Activated T-helper 1 cell treated with Interleukin-2 at 50 U/mL for 16 hours (primary cell): ENCODE measurements around the gene SLC37A1.
A peak's percentile ranks its signal among the peaks of the same experiment; 100 is the strongest.
"Not testable (repeated sequence)": the region's sequence is repeated elsewhere in the genome, so short reads cannot be mapped to it uniquely, and the experiment has no call there.

Experiments used
- DNase-seq: peaks from one replicate; pipeline ENCODE4 v3.0.0-alpha.2; 2020; ENCODE audit warnings: low read depth

The SLC37A1 gene

DNA sequence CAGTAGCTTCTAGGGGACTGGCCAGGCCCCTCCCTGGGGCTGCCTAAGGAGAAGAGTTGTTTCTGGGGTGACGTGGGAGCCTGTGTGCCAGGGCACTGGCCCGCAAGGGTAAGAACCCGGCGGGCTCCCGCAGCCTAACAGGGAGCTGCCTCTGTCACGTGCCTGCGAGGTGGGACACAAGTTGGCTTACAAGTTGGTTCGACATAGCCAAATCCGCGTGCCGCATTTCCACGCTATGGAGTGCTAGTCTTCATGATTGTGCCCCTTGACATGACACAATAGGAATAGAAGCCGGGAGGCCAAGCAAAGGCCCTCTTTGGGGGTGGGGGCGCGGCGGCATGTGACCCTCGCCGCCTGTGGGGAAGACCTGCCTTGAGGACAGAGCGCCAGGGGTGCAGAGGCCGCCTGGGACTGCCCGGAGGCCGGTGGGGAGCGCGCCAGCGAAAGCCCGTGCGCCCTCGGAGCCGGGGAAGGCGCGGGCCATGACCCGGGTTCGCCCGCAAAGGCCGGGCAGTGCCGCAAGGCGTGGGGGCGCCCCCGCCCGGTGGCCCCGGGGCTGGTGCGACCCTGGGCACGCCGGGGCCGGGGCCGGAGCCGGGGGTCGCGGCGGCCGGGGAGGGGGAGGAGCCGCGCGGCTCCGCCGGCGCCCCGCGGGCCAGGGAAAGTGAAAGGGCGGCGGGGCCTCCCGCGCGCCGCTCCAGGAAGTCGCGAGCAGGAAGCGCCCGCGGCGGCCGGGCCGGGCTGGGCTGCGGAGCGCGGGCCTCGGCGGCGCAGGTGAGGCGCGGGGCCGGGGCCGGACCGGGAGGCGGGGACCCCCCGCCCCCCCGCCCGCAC is at the start of gene SLC37A1:
TSS of gene SLC37A1 (plus strand) at position 702 of the 834 bp plus-strand sequence. CDS start 4,603 bp downstream, outside the sequence.
- peak; percentile 16 for DNase-seq

DNA sequence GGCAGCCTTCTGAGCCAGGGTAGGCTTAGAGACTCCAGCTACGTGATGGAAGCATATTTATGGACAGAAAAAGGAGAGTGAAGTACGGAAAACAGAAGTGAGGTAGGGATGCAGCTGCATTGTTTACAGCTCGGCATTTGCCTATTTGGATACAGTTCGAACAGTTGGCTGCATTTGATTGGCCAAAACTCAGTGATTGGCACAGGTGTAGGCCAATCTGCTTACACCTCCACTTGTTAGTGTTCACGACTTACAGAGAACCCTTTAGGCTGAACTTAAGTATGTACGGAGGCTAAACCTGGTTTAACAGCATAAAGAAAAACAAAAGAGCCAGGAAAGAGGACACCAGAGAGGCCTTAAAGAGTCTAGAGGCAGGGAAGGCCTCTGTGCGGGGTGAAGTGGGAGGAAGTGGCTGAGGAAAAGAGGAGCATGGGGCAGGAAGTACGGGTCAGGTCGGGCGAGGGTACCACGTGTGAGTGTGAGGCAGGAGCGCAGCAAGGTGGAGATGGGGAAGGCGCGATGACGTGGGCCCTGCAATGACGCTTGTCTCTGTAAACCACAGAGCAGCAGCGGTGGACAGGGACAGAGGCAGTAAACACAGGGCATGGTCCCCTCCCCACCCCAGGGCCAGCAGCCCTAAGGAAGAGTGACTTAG is 49.7 kb upstream of the SLC37A1 start:
- peak; percentile 56 for DNase-seq

DNA sequence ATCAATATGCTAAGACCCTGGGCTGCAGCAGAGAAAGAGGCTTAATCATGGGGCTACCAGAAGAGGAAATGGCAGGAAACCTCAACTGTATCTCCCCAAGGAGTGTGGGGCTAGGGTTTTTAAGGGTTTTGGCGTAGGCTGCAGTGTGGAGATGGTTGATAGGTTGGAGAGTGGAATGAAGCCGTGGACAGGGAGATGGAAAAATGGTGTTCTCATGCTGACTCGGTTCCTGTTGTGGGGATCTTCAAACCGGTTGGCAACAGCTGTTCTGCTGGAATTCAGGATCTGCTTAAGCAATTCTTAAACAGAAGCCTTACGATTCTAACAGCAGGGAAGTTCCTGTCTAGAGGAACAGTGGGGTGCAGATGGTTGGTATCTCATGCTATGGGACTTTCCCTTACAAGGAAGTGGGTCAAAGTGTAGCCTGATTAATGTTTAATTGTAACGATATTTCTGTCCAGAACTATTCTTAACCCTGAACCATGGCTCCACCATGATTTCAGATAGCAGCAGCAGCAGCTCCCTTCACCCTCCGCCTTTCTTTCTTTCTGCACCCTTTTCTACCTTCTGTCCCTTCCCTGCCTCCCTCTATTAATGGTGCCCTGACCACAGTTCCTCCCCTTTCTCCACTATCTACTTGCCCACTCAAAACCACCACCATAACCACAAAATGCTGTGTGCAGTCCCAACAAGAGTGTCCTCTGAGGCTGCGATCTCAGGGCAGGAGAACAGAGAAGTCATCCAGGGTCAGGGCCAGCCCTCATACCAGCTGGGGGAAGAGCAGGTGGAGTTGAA is 48.4 kb upstream of the SLC37A1 start:
- DNase-seq = no peak

DNA sequence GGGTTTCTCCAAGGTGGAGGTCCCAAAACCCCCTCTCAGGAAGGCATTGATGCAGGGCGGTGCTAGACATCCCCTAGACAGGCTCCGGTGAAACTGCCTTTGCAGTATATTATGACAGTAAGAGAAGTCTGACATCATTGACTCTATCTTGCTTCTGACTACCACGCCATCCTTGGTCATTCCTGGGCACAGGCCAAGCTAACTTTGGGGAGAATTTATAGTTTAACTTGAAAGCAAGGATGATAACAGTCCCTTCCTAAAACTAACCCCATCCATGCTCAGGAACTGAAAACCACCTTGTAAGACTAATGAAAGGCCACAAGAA is 47.9 kb upstream of the SLC37A1 start:
- no peak for DNase-seq

DNA sequence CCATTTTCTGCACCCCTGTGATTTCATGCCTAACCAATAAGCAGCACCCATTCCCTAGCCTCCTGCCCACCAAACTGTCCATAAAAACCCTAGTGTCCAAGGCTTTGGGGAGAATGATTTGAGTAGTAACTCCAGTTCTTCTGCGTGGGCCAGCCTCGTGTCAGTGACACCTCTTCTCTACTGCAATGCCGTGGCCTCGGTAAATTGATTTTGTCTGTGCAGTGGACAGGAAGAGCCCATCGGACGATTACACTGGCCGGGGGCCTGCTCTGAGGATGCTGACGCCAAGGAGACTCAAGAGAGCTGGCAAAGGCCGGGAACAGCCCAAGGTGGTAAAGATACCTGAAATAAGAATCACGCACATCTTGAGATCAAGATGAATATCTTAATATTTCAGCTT is 47.0 kb upstream of the SLC37A1 start:
- no peak for DNase-seq

DNA sequence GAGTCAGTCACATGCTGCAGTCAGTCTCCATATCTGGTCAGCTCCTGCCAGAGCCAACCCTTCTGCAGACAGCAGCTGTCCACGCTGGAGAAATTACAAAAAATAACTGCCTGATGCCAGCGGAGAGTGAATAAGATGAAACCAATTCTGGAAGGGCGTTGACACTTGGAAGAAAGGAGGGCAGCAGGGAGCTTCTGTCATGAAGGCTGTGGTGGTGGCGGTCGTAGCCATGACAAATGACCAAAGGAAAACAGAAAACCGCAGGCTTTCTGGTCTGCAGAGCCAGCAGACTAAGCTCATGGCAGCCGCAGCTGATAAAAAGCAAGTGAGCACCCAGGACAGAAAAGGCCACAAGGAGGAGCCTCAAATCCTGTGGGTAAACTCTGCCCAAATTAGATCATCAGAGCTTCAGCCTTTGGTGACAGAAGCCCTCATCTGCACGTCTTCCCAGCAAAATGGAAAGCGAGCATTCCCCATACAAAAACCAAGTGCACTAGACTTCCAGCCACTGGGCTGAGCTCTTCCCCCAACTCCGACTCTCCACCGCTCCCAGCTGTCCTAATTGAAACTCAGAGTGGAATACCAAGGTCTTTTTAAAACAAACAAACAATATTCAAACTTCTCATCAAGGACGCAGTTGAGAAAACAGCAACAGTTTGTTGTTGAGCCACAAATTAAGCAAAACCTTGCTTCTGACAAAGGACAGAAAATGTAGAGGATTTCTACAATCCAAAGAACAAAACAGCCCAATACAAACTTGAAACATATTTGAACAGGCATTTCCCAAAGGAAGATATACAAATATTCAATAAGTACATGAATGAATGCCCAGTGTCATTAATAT is 46.3 kb upstream of the SLC37A1 start:
- no peak for DNase-seq

DNA sequence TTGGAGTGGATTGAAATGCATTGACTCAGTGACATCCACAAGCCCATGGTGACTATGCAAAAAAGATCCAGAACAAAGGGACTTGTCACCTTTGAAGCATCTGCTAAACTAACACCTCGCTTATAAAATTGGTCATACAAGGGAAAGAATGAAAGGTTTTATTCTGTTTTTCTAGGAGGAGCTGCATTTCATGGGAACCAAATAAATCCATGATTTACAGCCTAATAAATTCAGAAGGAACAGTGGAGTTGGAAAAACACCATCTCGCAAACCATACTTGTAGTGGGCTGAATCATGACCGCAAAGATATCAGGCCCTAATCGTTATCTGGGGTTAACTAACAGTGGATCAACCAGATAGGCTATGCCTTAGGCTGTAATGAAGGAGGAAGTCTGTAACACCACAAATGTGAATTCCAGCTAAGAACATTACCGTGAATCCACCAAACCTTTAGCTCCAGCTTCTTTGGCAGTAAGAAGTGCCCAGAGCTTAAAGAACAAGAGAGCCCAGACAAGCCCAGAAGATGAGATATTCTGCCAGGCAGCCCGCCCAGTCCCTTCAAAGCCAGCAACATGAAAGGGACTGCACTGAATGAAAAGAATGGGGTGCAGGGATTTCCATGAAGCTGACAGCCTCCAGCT is 45.0 kb upstream of the SLC37A1 start:
- DNase-seq = no peak

DNA sequence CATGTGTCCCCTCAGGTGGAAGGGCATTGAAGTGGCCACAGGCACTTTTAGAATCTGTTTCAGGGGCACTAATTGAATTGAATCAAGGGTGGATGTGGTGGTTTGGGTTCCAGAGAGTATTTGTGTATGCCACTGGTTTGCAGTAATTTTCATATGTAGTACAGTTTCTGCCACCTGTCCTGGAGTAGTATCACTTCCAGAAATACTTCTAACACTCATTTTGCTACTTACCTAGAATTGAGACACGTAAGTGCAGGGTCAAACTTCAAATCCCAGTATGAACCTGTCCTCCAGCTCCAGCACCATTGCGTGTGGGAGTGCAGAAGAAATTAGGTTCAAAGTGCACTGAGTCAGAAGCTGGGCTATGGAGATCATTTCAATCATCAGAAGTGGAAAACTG is 44.4 kb upstream of the SLC37A1 start:
- DNase-seq = no peak

DNA sequence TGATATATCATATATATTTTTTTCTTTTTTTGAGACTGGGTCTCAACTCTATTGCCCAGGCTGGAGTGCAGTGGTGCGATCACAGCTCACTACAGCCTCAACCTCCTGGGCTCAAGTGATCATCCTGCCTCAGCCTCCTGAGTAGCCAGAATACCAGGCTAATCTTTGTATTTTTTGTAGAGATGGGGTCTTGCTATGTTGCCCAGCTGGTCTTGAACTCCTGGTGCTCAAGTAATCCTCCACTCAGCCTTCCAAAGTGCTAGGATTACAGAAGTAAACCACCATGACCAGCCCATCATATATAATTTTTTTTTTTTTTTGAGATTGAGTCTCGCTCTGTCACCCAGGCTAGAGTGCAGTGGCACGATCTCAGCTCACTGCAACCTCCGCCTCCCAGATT is 43.9 kb upstream of the SLC37A1 start:
- DNase-seq = not testable (repeated sequence)

DNA sequence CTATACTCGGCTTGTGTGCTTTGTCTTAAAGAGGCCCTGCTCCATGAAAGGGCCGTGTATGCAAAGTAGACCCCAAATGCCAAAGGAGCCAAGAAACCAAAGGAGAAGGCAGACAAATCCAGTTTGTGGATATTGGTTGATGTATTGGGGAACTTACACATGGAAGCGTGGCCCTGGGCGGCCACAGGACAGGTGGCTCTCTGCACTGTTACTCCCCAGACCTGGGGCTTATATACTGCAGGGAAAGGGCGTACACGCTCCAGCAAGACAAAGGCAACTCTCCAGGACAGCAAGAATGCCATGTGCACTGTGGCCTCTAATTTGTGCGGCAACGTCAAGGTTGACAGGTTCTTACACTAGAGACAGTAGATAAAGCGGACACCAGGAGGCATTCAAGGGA is 42.4 kb upstream of the SLC37A1 start:
- DNase-seq = no peak

DNA sequence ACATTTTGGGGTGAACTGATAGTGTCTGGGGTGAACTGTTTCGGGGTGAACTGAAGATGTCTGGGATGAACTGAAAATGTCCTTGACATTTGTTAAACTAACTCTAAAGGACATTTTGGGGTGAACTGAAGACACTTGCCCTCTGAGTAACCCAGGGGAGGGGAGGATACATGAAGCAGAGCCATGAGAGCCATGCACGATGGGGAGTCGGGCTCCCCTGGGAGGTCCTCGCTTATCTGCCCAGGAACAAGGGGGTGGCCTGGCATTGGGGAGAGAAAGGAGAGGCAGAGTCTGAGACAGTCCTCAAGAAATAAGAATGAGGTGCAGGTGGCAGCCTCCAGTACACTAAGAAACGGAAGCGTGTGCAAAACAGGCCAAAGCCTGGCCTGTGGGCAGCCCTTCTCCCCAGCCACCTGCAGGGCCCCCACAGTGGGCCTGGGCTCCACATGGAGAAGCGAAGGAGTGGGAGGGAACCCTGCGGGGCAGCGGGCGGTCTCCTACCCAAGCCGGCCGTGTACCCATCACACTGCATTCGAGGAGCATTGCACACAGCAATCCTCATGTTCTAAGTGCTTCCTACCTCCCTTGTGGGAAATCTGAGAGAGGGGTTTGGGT is 41.8 kb upstream of the SLC37A1 start:
- DNase-seq = no peak

DNA sequence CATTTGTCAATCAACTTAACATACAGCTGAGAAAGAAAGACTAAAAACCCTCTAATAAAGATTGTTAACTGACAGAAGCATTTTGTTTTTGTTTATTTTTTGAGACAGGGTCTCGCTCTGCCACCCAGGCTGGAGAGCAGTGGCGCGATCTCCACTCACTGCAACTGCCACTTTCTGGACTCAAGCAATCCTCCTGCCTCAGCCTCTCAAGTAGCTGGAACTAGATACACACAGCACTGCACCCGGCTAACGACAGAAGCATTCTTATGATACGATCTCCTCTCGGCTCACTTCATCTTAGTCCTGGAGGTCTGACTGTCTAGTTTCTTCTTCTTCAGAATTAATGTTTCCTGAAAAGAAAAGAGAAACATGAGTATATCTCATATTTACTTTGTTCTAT is 41.1 kb upstream of the SLC37A1 start:
- DNase-seq = no peak

DNA sequence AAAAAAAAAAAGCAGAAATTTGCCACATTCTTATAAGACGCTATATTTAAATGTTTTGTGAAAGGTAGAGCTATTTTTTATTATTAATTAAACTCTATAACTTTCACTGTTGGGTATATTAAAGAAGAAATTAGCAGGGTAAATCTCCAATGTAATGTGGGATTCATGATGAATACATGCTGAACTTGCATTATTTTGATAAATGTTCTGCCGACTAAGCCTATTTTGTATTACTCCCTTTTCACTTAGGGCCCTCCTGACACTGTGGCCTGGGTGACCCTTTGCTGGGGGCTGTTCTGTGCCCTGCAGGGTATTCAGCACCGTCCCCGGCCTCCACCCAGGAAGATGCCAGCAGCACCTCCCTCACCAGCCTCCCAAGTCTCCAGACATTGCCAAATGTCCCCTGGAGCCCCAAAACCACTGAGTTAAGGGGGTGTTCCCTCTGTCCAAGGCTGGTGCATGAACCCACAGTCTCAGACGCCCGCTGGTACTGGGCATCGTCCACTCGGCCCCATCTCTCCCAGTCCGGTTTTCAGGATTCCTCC is 40.1 kb upstream of the SLC37A1 start:
- no peak for DNase-seq

DNA sequence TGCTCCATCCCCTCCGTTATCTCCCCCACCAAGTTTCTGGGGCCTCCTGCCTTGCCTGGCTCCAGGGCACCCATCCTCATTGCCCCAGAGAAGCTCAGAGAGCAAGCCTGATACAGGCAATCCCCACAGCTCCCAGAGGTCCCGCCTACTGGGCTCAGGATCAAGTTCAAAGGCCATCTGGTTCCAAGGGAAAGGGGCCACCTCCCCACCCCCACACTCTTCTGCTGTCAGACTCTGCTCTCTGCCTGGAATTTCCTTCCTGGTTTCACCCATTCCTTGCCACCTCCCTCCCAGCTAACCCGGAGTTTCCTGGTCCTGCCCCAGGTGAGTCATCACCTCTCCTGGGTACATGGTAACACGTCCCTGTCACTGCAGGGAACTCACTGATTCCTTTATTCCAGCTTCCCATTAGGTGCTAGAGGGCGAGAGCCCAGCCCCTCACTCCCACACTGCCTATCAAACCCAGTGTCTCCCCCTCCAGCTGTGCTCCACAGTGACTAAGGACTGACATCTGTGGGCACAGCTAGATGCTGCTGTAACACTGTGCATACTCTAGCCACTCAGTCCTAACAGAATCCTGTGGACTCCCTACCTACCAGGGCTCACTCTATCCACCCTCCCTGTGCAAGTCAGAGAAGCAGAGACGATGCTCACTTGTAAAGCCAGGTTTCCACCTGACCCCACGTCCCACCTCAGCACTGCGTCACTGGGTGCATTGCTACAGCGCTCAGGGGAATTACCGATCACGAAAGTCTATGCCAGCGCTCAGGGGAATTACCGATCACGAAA is 39.4 kb upstream of the SLC37A1 start:
- no peak for DNase-seq

DNA sequence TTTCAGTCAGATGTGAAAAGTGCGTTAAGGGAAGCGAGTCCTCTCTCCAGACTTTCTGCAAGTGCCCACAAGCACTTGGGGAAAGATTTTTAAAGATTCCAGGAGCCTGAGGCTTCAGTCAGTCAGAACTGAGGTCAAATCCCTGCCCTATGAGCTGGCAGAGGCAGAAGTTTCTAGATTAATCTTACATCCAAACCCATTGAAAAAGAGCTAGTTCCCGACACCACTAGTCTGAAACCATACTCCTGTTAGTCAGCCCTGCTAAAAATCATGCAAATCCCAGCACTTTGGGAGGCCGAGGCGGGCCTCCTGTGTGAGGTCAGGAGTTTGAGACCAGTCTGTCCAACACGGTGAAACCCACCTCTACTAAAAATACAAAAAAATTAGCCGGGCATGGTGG is 38.6 kb upstream of the SLC37A1 start:
- DNase-seq = no peak

DNA sequence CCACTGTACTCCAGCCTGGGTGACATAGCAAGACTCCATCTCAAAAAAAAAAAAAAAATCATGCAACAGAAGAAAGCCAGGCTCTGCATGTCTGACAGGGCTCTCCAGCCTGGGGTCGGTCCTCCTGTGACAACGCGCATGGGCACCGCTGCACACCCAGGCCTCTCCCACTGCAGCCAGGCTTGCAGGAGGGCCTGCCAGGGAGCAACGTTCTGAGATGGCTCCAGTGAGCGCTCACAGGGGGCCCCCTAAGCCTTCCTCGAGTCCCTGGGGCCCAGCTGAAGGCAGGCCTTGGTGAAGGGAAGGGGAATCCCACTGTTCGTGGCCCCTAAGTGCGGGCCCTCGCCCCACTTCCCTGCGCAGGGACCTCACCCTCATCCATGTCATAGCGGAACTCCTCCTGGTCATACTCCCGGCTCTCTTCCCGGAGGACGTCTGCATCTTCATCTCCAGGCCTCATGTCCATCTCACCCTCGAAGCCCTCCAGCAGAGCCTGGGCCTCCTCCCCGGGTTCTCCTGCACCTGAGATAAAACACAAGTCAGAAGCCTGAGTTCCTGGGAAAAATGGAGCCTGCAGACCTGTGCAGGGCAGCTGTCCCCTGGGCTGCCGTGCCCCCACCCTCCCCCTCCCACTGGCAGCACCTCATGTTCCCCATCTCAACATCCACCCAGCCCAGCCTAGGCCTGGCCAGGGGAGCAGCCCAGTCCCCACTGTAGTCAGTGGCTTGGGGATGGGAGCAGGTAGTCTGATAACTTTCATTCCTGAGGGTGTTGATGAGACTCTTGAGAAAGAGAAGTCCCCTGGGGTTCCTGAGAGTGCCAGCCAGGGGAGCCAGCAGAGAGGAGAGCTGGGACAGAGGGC is 37.9 kb upstream of the SLC37A1 start:
- no peak for DNase-seq

DNA sequence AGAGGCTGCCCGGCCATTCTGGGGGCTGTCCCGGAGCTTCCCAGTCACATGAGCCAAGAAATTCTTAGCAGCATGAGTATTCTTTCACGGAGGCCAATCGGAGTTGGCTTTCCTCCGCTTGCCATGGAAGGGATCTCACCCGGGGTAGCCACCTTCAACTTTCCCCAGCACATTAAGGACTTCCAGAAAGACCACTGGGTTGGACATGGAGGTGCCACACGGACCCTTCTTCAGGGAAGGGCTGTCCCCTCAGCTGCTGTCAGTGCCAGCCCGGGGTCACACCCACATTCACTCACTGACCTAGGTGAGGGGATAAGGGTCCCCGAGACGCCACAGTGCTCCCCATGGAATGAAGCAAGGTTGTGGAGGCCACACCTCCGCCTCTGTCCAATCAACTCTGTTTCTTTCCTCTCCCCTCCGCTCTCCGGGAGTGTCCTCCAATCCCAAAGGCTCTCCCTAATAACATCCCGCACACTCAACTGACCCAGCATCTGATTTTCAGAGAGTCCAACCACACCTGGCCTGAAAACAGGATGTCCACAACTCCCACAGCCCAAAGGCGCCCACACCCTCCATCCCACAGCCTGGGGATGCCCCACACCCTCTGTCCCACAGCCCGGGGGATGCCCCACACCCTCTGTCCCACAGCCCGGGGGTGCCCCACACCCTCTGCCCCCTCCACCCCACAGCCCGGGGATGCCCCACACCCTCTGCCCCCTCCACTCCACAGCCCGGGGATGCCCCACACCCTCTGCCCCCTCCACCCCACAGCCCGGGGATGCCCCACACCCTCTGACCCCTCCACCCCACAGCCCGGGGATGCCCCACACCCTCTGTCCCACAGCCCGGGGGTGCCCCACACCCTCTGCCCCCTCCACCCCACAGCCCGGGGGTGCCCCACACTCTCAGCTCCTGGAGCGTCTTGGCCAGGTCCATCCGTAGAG is 37.0 kb upstream of the SLC37A1 start:
- no peak for DNase-seq

DNA sequence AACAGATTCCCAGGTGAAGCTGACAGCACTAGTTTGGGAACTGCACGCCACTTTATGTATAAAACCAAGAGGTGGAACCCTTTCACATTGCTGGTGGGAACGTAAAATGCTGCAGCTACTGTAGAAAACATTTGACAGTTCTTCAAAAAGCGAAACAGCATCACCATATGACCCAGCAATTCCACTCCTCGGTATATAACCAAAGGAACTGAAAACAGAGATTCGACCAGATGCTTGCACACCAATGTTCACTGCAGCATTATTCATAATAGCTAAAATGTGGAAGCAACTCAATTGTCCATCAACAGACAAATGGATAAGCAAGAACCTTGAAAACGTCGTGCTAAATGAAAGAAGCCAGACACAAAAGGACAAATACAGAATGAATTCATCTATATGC is 35.1 kb upstream of the SLC37A1 start:
- DNase-seq = no peak
